Myocyte (in vitro differentiated cells): ENCODE data around the gene COPG2. TPM values are rescaled to one million over a fixed set of nuclear protein-coding genes. Genes with fewer than 3 reads are reported as not detected.
"Not testable (repeated sequence)": the region's sequence is repeated elsewhere in the genome, so short reads cannot be mapped to it uniquely, and the experiment has no call there.

Source experiments
- DNase-seq: peaks from one replicate; pipeline ENCODE4 v3.0.0-alpha.2; 2012; ENCODE audit warnings: low read depth
- polyA plus RNA-seq: library from polyadenylated mRNA; unstranded; fragments of >200 nt; gene quantifications from one replicate; pipeline ENCODE4 v1.2.1, GENCODE V29; 2012; ENCODE audit warnings: missing spikeins
- total RNA-seq: library from RNA; depleted of rRNA; stranded (reverse); fragments of >200 nt; gene quantifications from 2 replicates; pipeline ENCODE4 v1.2.3, GENCODE V29; 2014

The COPG2 gene
- 60.6 and 68.8 TPM in 2 replicates for total RNA-seq
- polyA plus RNA-seq: 33.0 TPM

- peak; percentile 94 for DNase-seq
These were observed at the start of gene COPG2 for GRCh38 chr7:130668258-130669084. Gene COPG2 (minus strand): TSS chr7:130668748. CDS start chr7:130668668, 80 bp downstream.

GRCh38 chr7:130712416-130712815 lies 43.9 kb upstream of the COPG2 start:
- no peak for DNase-seq

- no peak for DNase-seq
These were observed 40.2 kb upstream of the COPG2 start for GRCh38 chr7:130708766-130709165.

- no peak for DNase-seq
These were observed 39.5 kb upstream of the COPG2 start for GRCh38 chr7:130708001-130708400.

GRCh38 chr7:130703851-130704250 lies 35.3 kb upstream of the COPG2 start:
- DNase-seq: no peak

GRCh38 chr7:130701650-130702049 lies 33.1 kb upstream of the COPG2 start:
- DNase-seq: no peak

- DNase-seq: no peak
These were observed 32.2 kb upstream of the COPG2 start for GRCh38 chr7:130700760-130701159.

GRCh38 chr7:130699686-130700085 lies 31.1 kb upstream of the COPG2 start:
- DNase-seq: no peak

GRCh38 chr7:130697820-130698219 lies 29.3 kb upstream of the COPG2 start:
- DNase-seq: no peak

GRCh38 chr7:130695840-130696239 lies 27.3 kb upstream of the COPG2 start:
- DNase-seq: peak; percentile 70

- not testable (repeated sequence) for DNase-seq
These were observed 23.8 kb upstream of the COPG2 start for GRCh38 chr7:130692396-130692795.

GRCh38 chr7:130689683-130690082 lies 21.1 kb upstream of the COPG2 start:
- DNase-seq: no peak

- DNase-seq: no peak
These were observed 14.5 kb upstream of the COPG2 start for GRCh38 chr7:130683026-130683425.

- DNase-seq: no peak
These were observed 5.9 kb upstream of the COPG2 start for GRCh38 chr7:130674456-130674855.

GRCh38 chr7:130673066-130673465 lies 4.5 kb upstream of the COPG2 start:
- no peak for DNase-seq

- no peak for DNase-seq
These were observed 3.6 kb upstream of the COPG2 start for GRCh38 chr7:130672146-130672545.

GRCh38 chr7:130669085-130669700 lies 645 bp upstream of the COPG2 start:
- no peak for DNase-seq

GRCh38 chr7:130667593-130668257 lies 823 bp downstream of the COPG2 start:
- peak; percentile 23 for DNase-seq

GRCh38 chr7:130662426-130662825 lies 6.1 kb downstream of the COPG2 start:
- no peak for DNase-seq

GRCh38 chr7:130655286-130655685 lies 13.3 kb downstream of the COPG2 start:
- no peak for DNase-seq

- DNase-seq: no peak
These were observed 13.7 kb downstream of the COPG2 start for GRCh38 chr7:130654850-130655249.

GRCh38 chr7:130650611-130651120 lies 17.9 kb downstream of the COPG2 start:
- DNase-seq: peak; percentile 93
